C4-2B (cell line): ENCODE results near the gene NAA80.

Experiments
- CTCF ChIP-seq: fragments of 450-650 bp; conservative IDR thresholded peaks from 2 replicates; pipeline ENCODE4 v1.5.1; 2017; ENCODE audit warnings: mild to moderate bottlenecking
- ZFX ChIP-seq: fragments of 450-650 bp; IDR thresholded peaks from 2 replicates; pipeline ENCODE4 v1.6.1; 2017

- no peak for TF ChIP-seq CTCF
- TF ChIP-seq ZFX = no peak
Measured at GRCh38 chr3:50303013-50303815, 4.0 kb upstream of the NAA80 start, which contains the start of gene HYAL1.
